ENCODE measurements around the gene RHBDD3. TPM values are rescaled to one million over a fixed set of nuclear protein-coding genes. Genes with fewer than 3 reads are reported as not detected.

Gene RHBDD3
- total and polyA plus RNA-seq, 2 experiments from 2014 or later, result 55.0 to 115 TPM

DNA sequence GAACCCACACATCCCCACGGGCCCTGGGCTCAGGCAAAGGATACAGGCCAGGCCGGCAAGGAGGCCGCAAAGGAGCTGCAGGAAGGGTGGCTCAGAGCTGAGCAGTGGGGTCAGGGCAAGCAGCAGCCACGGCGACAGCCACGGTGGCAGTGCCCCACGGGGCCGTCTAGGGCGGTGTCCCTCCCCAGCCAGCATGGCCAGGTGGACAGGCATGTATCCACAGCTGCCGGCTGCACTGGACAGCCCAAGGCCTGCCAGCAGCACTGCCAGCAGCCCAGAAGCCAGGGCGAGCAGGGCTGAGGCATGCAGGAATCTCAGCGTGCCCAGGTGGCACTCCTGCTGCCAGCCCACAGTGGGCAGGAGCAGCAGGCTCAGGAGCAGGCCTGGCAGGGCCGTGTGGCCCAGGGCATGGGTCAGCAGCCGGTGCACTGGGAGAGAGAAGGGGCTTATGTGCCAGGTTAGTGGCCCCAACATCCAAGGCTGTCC, 3.9 kb downstream of the RHBDD3 start (continued):
- TF ChIP-seq, protein P1, sequence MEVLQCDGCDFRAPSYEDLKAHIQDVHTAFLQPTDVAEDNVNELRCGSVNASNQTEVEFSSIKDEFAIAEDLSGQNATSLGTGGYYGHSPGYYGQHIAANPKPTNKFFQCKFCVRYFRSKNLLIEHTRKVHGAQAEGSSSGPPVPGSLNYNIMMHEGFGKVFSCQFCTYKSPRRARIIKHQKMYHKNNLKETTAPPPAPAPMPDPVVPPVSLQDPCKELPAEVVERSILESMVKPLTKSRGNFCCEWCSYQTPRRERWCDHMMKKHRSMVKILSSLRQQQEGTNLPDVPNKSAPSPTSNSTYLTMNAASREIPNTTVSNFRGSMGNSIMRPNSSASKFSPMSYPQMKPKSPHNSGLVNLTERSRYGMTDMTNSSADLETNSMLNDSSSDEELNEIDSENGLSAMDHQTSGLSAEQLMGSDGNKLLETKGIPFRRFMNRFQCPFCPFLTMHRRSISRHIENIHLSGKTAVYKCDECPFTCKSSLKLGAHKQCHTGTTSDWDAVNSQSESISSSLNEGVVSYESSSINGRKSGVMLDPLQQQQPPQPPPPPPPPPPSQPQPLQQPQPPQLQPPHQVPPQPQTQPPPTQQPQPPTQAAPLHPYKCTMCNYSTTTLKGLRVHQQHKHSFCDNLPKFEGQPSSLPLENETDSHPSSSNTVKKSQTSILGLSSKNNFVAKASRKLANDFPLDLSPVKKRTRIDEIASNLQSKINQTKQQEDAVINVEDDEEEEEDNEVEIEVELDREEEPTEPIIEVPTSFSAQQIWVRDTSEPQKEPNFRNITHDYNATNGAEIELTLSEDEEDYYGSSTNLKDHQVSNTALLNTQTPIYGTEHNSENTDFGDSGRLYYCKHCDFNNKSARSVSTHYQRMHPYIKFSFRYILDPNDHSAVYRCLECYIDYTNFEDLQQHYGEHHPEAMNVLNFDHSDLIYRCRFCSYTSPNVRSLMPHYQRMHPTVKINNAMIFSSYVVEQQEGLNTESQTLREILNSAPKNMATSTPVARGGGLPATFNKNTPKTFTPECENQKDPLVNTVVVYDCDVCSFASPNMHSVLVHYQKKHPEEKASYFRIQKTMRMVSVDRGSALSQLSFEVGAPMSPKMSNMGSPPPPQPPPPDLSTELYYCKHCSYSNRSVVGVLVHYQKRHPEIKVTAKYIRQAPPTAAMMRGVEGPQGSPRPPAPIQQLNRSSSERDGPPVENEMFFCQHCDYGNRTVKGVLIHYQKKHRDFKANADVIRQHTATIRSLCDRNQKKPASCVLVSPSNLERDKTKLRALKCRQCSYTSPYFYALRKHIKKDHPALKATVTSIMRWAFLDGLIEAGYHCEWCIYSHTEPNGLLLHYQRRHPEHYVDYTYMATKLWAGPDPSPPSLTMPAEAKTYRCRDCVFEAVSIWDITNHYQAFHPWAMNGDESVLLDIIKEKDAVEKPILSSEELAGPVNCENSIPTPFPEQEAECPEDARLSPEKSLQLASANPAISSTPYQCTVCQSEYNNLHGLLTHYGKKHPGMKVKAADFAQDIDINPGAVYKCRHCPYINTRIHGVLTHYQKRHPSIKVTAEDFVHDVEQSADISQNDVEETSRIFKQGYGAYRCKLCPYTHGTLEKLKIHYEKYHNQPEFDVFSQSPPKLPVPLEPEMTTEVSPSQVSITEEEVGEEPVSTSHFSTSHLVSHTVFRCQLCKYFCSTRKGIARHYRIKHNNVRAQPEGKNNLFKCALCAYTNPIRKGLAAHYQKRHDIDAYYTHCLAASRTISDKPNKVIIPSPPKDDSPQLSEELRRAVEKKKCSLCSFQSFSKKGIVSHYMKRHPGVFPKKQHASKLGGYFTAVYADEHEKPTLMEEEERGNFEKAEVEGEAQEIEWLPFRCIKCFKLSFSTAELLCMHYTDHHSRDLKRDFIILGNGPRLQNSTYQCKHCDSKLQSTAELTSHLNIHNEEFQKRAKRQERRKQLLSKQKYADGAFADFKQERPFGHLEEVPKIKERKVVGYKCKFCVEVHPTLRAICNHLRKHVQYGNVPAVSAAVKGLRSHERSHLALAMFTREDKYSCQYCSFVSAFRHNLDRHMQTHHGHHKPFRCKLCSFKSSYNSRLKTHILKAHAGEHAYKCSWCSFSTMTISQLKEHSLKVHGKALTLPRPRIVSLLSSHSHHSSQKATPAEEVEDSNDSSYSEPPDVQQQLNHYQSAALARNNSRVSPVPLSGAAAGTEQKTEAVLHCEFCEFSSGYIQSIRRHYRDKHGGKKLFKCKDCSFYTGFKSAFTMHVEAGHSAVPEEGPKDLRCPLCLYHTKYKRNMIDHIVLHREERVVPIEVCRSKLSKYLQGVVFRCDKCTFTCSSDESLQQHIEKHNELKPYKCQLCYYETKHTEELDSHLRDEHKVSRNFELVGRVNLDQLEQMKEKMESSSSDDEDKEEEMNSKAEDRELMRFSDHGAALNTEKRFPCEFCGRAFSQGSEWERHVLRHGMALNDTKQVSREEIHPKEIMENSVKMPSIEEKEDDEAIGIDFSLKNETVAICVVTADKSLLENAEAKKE (CRISPR knock-in tag; IDR thresholded peaks at IDR 0.05), result no peak
- TF ChIP-seq, protein P2, sequence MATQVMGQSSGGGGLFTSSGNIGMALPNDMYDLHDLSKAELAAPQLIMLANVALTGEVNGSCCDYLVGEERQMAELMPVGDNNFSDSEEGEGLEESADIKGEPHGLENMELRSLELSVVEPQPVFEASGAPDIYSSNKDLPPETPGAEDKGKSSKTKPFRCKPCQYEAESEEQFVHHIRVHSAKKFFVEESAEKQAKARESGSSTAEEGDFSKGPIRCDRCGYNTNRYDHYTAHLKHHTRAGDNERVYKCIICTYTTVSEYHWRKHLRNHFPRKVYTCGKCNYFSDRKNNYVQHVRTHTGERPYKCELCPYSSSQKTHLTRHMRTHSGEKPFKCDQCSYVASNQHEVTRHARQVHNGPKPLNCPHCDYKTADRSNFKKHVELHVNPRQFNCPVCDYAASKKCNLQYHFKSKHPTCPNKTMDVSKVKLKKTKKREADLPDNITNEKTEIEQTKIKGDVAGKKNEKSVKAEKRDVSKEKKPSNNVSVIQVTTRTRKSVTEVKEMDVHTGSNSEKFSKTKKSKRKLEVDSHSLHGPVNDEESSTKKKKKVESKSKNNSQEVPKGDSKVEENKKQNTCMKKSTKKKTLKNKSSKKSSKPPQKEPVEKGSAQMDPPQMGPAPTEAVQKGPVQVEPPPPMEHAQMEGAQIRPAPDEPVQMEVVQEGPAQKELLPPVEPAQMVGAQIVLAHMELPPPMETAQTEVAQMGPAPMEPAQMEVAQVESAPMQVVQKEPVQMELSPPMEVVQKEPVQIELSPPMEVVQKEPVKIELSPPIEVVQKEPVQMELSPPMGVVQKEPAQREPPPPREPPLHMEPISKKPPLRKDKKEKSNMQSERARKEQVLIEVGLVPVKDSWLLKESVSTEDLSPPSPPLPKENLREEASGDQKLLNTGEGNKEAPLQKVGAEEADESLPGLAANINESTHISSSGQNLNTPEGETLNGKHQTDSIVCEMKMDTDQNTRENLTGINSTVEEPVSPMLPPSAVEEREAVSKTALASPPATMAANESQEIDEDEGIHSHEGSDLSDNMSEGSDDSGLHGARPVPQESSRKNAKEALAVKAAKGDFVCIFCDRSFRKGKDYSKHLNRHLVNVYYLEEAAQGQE (IDR thresholded peaks at IDR 0.05; ENCODE audit: unreplicated experiment), result no peak

DNA sequence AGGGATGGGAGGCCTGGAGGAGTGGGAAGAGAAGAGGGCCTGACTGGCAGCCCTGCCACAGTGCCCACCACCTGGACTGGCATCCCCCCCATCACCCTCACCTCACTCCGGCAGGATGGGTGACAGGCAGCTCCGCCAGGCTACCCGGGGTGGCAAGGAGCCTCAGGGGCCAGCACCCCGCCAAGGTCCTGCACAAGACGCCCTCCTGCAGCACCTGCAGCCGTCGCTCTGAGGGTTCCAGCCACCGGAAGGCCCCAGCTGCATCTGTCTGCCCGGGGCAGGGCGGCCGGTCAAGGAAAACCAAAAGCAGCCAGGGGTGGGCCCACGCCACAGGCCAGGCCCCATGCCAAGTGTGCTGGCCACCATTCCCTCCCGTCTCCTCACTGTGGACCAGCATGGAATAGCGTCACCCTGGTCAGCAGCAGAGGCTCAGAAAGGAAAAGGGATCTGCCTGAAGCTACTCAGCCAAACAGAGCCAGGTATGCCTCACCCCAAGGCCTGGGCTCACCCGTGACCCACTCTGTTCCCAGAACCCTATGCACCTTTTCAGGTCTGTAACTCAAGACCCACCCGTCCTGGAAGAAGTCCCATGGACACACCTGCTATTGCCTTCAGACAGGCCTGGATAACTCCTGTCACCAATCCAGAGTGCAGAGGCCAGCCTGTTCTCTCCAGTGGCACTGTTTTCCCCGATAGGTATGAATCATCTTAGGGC, 7.0 kb downstream of the RHBDD3 start:
- no peaks in the 10 kb centered on the region for H3K9me3 Mint-ChIP-seq
- H3K36me3 Mint-ChIP-seq (ENCODE audit: low read depth), result peaks cover 23% of the 10 kb centered on the region
- DNase-seq (ENCODE audit: low spot score) (no peak), ATAC-seq (no peak)
- Histone ChIP-seq H2AFZ (no peak overlapping the region), H3K4me3 (no peak overlapping the region), H3K9me2 (ENCODE audit: insufficient read depth) (no peaks in the 10 kb centered on the region), H3K79me2 (replicated peaks; ENCODE audit: insufficient read depth) (no peaks in the 10 kb centered on the region; the same call in 1 of the 2 replicates), H3K4me2 (no peak overlapping the region), H3K36me3 (ENCODE audit: insufficient read depth) (peaks cover 11% of the 10 kb centered on the region; the same call in 1 of the 2 replicates), H3K4me1 (ENCODE audit: insufficient read depth) (0 out of 2 replicates have a peak, but pooled peaks cover 5% of the 10 kb centered on the region), H3K27ac (ENCODE audit: low read depth) (no peak overlapping the region), H3K27me3 (ENCODE audit: insufficient read depth) (no peaks in the 10 kb centered on the region), H4K20me1 (replicated peaks; ENCODE audit: insufficient read depth) (no peaks in the 10 kb centered on the region; the same call in 1 of the 2 replicates), H3F3A (replicated peaks; ENCODE audit: low read depth) (0 out of 2 replicates have a peak, but pooled peaks cover 1% of the 10 kb centered on the region)
- no peak overlapping the region for H3K27ac Mint-ChIP-seq
- peaks cover 11% of the 10 kb centered on the region for H3K27me3 Mint-ChIP-seq (ENCODE audit: insufficient read depth, low read depth, poor library complexity)
- no peak overlapping the region for H3K4me3 Mint-ChIP-seq
- H3K4me1 Mint-ChIP-seq, result no peaks in the 10 kb centered on the region; the same call in 2 of the 3 replicates
- no peak for TF ChIP-seq CREB1 (CRISPR knock-in tag; IDR thresholded peaks at IDR 0.05; ENCODE audit: low read depth)
- no peak for TF ChIP-seq JUNB (IDR thresholded peaks at IDR 0.05; ENCODE audit: unreplicated experiment)
- TF ChIP-seq ZNF114 (CRISPR knock-in tag; IDR thresholded peaks at IDR 0.05), result no peak
- TF ChIP-seq, protein P3, sequence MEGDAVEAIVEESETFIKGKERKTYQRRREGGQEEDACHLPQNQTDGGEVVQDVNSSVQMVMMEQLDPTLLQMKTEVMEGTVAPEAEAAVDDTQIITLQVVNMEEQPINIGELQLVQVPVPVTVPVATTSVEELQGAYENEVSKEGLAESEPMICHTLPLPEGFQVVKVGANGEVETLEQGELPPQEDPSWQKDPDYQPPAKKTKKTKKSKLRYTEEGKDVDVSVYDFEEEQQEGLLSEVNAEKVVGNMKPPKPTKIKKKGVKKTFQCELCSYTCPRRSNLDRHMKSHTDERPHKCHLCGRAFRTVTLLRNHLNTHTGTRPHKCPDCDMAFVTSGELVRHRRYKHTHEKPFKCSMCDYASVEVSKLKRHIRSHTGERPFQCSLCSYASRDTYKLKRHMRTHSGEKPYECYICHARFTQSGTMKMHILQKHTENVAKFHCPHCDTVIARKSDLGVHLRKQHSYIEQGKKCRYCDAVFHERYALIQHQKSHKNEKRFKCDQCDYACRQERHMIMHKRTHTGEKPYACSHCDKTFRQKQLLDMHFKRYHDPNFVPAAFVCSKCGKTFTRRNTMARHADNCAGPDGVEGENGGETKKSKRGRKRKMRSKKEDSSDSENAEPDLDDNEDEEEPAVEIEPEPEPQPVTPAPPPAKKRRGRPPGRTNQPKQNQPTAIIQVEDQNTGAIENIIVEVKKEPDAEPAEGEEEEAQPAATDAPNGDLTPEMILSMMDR (conservative IDR thresholded peaks at IDR 0.05; ENCODE audit: low read depth in 2 of 2), result no peak
